Head of caudate nucleus (tissue), 42 donors: ENCODE results near the gene UCN2.
A peak's percentile ranks its signal among the peaks of the same experiment; 100 is the strongest.
"Not testable (repeated sequence)": the region's sequence is repeated elsewhere in the genome, so short reads cannot be mapped to it uniquely, and the experiment has no call there.

Source experiments
- DNase-seq, 42 donors: peaks; one replicate each; pipeline versions ENCODE4 v3.0.0 to v3.0.0-alpha.2; 2020 to 2021; ENCODE audit warnings: mixed read lengths in 7 of 42
- intact Hi-C: fragments of 100-400 bp; cut with DNase I; formaldehyde crosslinking; loops from one replicate; pipeline ENCODE4 v1.15.0; 2022

The UCN2 gene

DNA sequence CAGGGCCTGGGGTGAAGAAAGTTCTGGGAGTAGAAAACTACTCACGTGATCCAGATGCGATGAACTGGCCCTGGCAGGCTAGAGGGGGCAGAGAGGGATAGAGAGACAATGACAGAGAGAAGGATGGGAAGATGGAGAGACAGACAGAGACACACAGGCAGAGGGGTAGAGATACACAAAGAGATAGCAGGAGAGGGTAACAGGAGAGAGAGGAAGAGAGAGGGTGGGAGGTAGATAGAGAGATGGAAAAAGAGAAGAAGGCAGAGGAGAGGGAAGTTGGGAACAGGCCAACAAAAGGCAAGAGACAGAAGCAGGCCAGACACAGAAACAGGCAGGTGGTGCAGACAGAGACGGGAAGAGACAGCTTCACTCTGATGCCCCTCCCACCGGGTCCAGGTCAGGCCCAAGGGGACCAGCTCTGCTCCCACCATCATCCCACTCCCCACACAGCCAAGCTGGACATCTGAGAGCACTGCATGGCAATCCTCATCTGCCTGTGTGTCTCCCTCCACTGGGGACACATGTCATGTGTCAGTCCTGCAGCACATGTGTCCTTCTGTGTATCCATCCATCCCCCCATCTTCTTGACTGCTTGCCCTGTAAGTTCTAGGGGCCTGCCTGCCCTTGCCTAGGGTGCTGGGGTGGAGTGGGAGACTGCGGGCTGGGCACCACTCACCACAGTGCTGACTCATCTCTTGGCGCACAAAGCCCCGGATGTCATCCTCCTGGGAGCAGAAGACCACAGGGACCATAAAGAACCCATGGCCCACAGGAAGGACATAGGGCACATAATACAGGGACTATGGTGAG, 2.2 kb upstream of the UCN2 start:
- intact Hi-C loops = no loop called here
- DNase-seq = no peak

DNA sequence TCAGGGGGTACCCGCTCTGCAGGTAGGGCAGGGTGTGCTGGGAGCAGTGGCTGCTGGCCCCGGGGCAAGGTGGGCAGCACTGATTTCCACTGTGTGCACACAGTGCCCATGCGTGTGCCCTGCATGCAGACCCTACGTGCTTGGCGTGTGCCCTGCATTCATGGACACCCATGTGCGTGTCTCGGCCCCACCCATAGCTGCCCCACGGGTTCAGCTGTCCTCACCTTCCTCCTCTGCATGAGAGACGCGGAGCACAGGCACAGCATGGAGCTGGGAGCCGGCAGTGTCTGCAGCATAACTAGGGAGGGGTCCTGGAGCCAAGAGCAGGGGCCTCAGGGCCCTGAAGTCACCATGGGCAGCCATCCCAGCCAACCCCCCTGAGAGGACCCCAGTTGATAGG, 1.6 kb upstream of the UCN2 start:
- intact Hi-C loops = no loop called here
- no peak for DNase-seq

DNA sequence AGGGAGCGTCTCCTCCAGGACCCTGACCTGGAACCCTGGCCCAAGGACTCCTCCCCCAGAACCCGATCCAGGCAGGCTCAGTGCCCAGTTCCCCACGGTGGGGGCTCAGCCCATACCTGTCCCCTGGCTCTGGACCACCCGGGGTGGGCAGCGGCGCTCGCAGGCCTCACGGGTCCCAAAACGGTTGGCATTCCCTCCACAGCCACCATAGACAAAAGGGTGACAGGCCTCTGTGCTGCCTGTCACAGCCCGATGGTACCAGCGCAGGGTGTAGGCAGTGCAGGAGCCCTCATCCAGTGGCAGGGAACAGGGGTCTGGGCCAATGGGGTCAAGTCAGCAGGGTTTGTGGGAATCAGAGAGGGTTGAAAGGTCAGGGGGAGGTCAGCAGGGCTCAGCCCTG, 1.1 kb upstream of the UCN2 start:
- DNase-seq = no peak
- intact Hi-C loops = no loop called here

DNA sequence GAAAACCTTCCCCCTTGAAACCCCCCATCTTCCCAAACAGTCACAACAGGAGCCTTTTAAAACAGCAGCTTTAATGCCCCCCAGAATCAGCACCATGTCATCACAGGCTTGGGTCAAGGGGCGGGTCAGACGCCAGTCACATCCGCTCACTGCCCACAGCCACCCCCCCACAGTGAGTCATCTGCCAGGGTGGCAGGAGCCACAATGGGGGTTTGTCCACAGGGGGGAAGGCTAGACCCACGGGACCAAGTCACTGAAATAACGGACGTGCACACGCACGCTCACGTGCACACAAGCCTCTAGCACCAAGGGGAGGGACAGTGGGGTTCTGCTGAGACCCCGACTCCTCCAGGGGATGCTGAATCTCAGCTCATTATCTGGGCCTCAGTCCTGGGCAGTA, 441 bp upstream of the UCN2 start:
- DNase-seq = peak in 41 of 42 donors; percentile 40 to 90 (median 71)
- intact Hi-C loops = no loop called here

DNA sequence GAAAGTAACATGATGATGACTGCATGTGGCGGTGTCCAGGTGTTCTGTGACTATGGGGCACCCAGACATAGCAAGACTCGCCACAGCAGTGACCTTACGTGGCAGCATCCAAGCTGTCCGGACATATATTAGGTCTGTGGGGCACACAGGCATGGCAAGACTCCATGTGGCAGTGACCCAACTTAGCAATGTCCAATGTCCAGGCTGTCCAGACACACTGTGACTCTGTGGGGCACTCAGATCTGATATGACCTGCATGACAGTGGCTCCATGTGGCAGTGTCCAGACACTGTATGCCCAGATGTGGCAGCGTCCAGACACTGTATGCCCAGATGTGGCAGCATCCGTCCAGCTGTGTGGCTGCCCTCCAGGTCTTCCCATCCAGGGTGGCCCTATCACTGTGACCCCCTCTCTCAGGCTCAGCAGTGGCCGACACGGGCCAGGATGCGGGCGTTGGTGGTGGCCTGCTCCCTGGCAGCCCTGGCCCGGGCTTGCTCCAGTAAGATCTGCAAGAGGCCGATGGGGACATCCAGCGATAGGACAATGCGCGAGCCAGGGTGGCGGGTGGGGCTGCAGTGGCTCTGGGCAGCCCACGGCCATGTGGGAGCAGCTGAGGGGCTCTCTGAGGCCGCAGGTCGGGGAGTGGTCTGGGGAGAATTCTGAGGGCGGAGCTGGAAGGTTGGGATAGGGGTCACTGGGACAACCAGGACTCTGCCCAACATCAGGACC, 1.1 kb downstream of the UCN2 start:
- no peak for DNase-seq
- intact Hi-C loops = no loop called here

DNA sequence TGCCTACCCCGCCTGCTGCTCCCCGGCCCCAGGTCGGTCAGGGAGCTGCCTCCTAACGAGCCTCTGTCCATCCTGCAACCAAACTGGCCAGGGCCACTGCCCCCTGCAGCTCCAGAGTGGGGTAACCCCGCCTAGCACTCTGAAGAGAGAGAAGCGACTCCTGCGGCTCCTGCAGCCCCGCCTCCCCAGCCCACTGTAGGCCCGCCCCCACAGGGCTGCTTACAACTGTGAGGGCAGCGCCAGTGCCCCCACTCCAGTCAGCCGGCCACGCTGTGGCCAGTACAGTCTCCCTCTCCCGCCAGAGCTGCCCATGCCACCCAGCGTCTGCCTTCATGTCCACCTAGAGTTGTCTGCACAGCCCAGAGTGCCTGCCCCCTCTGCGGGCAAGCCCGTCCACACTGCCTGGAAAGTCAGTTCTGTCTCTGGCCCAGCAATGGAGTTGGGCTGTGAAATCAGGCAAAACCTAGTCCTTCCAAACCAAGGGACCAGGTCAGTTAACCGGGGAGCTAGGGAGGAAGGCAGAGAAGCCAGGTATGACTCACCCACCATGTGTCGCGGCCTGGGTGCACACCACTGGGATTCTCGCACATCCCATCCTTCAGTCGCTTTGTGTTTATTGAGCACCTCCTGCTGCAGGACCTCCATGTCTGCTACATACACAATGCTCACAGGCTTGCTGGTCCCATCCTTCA, 2.4 kb downstream of the UCN2 start:
- intact Hi-C loops = no loop called here
- DNase-seq = peak in 37 of 42 donors; percentile 20 to 75 (median 47)

DNA sequence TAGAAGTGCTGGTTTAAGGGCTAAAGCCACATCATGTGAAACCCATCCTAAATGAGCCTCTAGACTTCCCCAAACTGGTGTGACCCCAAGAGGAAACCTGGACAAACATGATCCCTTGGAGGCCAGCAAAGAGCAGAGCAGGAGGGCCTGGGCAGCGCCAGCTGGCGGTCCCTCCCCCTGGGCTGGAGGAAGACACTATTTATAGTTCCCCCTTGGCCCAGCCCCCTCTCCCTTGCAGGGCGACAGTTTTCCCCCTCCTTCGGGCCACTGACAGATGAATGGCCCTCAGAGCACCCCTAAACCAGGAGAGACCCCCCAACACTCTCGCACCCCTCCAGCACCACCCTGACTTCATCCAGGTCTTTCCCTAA, 2.9 kb downstream of the UCN2 start:
- intact Hi-C loops = no loop called here
- peak in 9 of 42 donors; percentile 17 to 55 (median 38) for DNase-seq

DNA sequence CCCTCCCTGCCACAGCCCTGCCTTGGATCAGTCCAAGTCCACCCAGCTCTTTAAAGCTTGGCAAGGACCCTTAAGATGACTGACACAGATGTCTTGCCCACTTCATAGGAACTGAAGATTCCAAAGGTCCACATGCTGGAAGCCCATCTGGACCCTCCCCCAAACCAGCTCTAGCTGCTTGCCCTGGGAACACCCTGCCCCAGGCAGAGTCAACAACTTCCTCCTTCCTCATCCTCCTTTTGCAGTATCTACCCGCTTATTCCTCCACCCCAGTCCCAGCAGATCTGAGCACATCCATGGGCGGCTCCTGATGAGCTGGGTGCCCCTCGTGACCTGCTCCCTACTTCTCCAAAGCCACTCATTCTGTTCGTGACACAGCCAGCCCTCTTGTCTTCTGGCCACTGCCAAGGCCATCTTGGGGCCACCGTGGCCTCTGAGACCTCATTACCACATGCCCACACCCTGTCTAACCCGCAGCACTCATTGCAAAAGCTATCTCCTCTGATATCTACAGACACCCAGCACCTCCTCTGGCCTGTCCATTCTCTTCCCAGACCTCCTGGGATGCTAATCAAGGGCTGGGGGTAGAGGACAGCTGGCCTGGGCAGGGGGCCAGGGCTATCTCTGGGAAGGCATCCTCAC, 5.0 kb downstream of the UCN2 start:
- intact Hi-C loops = no loop called here

DNA sequence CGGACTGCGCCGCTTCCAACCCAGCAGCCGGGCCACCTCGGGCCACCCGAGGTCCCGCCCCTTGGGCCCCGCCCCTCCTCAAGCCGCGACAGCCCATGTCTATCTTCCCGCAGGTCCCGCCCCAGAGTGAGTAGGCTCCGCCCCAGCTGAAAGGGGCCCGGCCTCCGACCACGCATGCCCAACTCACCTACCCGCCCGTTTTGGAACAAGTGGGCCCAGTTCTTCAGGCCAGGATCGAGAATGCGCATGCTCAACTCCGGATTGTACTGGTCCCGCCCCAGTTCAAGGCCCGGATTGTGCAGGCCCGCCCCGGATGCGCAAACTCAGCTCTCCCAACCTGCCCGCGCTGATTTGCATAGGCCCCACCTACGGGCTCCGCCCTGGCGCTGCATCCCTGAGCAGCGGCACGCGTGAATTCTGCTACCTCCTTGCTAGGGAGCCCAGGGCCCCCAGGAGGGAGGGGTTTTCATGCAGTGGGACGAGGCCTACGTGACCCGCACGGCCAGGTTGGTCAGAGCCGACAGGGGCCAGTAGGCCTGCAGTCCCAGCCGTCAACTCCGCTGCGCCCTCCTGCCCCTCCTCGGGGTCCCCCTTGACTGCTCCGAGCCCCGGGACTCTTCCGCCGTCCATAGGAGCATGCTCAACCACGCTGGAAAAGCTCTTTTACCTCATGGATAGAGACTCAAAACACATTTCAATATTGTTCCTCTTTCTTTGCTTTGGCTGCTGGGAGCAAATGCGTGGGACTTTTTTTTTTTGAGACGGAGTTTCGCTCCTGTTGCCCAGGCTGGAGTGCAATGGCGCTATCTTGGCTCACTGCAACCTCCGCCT, 6.6 kb downstream of the UCN2 start, which contains the start of gene PFKFB4:
Gene PFKFB4, minus strand, starts transcription at position 8 of the 831 bp plus-strand sequence. CDS start 26 bp downstream, outside the sequence.
- intact Hi-C loops = no loop called here
- DNase-seq = peak; percentile 98 to 100 (median 100)

More for the DNA sequence above, 5.0 kb downstream of the UCN2 start:
- peak in 6 of 42 donors; percentile 13 to 38 (median 17) for DNase-seq

DNA sequence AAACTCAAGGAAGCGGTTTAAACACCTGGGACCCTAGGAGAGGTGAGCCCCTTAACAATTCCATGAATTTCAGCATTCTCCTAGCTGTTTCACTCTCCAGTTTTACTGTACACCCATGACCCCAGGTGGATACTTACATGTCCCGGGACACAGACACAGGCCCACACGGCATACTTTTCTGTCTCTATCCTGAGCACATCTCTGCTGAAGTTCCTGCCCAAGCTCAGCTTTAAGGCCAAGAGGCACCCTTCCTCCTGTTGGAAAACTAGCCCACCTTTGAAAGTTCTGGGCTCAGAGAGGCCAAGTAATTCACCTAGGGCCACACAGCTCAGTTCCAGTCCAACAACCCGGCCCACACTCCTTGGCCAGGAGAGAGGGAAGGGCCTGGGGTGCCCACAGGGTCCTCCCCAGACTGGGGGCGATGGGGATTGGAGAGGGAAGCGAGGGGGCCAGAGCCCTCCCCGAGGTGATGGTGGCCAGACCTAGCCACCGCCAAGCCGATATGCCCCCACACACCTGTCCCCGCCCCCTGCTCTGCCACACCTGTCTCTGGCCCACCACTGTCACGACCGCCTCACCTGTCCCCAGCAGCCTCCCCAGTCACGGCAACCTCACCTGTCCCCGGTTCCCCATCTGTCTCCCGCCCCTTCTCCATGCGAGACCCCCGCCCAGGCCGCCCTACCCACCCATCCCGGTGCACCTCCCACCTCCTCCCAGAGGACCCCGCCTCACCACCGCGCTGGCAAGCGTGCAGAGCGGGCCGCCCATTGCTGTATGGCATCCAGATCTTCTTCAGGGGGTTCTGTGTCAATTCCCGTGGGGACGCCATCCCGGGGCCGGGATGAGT, 7.4 kb downstream of the UCN2 start:
- intact Hi-C loops = no loop called here
- DNase-seq = peak in 1 of 42 donors; percentile 44

DNA sequence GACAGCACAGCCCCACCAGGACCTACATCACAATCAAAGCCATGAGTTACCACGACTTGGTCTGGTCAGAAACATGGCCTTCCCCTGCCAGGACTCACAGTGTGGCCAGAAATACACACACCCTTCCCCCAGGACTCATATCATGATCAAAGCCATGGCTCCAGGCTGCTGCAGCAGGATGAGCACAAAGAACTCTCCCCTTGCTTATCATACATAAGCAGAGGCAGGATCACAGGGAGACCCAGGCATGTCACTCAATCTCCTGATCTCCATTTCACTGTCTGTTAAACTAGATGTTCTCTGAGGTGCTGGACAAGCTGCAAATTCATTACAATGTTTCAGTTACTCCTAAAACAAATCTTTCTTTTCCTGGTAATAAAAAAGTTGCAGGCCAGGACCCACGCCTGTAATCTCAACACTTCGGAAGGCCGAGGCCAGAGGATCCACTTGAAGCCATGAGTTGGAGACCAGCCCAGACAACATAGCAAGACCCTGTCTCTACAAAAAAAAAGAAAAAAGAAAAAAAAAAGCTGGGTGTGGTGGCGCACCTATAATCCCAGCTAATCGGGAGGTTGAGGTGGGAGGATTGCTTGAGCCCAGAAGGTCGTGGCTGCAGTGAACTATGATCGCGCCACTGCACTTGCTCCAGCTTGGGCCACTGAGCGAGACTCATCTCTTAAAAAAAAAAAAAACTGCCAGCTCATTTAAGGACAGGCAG, 8.2 kb downstream of the UCN2 start:
- no peak for DNase-seq
- intact Hi-C loops = no loop called here

DNA sequence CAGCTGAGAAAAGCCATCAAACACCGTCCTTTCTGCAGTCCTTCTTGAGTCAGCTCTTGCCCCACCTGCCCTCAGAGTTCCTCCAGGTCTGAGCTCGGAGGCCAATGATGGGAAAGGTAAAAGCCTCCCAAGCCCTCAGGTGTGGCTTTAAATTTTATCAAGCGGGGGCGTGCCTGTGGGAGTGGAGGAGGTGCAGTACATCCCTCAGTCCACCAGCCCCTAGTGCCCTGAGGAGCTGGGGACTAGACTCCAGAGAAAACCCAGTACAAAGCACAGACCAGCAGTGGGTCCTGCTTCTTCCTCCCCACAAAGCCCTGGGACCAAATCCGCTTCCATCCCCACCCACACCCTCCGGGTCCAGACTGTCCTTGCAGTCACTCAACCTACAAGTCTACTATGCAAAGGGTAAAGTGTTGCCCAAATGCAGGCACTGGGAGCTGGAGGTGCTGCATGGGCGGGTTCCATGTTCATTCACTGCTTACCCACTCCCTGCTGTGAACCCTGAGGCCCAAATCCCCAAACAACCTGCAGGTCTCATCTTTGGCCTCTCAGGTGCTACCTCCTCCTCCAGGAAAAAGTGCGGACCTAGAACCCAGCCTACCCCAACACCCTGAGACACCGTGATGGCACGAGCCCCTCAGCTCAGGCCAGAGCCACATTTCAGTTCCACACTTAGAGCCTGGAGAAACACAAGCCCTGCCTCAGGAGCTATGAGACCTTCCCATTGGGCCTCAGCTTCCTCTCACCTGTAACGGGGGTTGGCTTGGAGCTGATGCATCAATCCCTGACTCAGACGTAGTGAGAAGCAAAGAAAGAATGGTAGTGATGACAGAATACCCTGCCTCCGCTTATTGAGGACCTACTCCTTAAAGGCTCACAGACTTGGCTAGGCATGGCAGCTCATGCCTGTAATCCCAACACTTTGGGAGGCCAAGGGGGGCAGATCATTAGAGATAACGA, 9.4 kb downstream of the UCN2 start:
- DNase-seq = no peak
- intact Hi-C loops = no loop called here

DNA sequence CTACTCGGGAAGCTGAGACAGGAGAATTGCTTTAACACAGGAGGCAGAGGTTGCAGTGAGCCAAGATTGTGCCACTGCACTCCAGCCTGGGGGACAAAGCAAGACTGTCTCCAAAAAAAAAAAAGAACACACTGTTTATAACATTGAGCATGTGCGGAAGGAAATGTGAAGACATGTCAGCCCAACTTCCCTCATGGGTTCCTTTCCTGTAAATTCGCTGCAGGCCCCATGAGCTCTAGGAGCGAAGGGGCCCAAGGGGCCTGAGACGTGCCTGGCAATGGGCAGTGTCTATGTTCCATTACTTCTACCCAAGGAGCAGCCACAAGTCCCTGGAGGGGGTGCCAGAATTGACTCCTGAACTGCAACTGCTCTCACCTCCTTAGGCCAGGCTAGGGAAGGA, 10.2 kb downstream of the UCN2 start:
- intact Hi-C loops = no loop called here
- no peak for DNase-seq

DNA sequence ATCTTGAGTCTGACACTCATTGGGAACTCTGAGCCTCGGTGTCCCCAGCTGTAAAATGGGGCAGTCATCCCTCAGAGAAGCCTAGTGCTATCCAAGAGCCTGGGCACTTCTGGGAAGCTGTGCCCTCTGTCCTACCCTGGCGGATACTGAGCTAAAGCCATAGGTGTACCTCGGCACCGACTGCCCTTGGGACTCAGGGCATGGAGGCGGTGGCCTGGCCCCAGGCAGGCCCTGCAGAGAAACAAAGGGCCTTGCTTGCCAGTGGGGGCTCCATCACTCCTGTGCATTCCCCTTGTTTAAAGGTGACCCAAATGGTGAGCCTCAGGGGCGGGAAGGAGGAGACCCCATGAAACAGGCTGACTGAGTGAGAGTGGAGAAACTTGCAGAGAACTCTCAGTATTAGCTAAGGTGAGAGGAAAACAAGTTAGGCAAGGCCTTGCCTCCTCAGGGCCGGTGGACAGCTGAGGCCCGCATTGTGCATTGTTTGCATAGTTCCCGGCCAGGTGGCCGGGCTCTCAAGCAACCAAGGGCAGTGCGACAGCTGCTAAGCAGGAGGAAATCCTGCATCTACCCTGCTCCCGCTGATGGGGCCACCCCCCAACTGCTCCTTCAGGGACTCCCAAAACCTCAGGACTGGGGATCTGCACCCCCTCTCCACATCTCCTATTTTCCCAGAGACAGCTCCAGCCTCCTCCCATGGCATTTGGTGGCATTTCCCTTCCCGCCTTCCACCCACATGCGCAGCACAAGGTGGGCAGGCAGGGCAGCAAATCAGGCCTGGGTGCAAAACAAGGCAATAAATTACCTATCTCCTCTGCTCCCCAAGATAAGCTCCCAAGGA, 11.2 kb downstream of the UCN2 start:
- intact Hi-C loops = no loop called here
- no peak for DNase-seq

DNA sequence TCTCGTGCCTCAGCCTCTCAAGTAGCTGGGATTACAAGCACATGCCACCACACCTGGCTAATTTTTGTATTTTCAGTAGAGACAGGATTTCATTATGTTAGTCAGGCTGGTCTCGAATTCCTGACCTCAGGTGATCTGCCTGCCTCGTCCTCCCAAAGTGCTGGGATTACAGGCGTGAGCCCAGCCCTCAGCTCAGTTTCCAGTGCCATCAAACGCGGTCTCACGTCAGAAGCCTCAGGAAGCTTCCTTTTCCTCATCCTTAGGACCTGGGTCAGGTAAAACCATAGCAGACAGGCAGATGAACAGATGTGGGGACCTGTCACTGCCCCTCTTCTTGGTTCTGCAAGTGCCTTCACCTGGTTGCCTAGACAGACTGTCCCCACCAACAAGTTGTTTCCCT, 11.9 kb downstream of the UCN2 start:
- intact Hi-C loops = not testable (repeated sequence)

More for the DNA sequence above, 11.9 kb downstream of the UCN2 start:
- not testable (repeated sequence) for DNase-seq
